Tibial artery (tissue), 4 donors: Measurements from ENCODE around the gene C16orf78.

Experiments
- DNase-seq, 2 donors: peaks; one replicate each; pipeline ENCODE4 v3.0.0-alpha.2; 2019
- H3K27ac ChIP-seq, 2 donors: fragments of 200-600 bp; sonication (generic) in 1 of 2; 1 replicate in 1 of 2; 2 replicates in 1 of 2; pipeline ENCODE4 v1.5.1; 2018 to 2019; ENCODE audit warnings: mild to moderate bottlenecking in 1 of 2
- H3K27me3 ChIP-seq, 2 donors: fragments of 200-600 bp; sonication (generic) in 1 of 2; one replicate each; pipeline versions ENCODE4 v1.5.1 to v1.6.0; 2016 to 2019
- H3K36me3 ChIP-seq, 3 donors: fragments of 200-600 bp; sonication (generic) in 2 of 3; one replicate each; pipeline ENCODE4 v1.5.1; 2016 to 2019; ENCODE audit warnings: mild to moderate bottlenecking in 2 of 3
- H3K4me1 ChIP-seq, 4 donors: fragments of 200-600 bp; sonication (generic) in 2 of 4; 1 replicate in 3 of 4; 2 replicates in 1 of 4; pipeline ENCODE4 v1.5.1; 2016 to 2019
- H3K4me3 ChIP-seq, 2 donors: fragments of 200-600 bp; sonication (generic) in 1 of 2; 1 replicate in 1 of 2; 2 replicates in 1 of 2; pipeline ENCODE4 v1.5.1; 2018 to 2019; ENCODE audit warnings: mild to moderate bottlenecking in 2 of 2
- H3K9me3 ChIP-seq, 3 donors: fragments of 200-600 bp; sonication (generic) in 1 of 3; one replicate each; pipeline ENCODE4 v1.5.1; 2016 to 2019
- CTCF ChIP-seq, 2 experiments: fragments of 200-600 bp in 1 of 2; fragments of 450-650 bp in 1 of 2; IDR thresholded peaks; one replicate each; pipeline ENCODE4 v1.5.1; 2017 to 2019; ENCODE audit warnings: antibody characterized with exemption in 2 of 2, mild to moderate bottlenecking in 1 of 2, moderate library complexity in 1 of 2
- intact Hi-C: fragments of 100-400 bp; cut with DNase I; formaldehyde crosslinking; loops from one replicate; pipeline ENCODE4 v1.15.0; 2023; ENCODE audit warnings: low total_unique reads

C16orf78 gene

GRCh38 chr16:49349446-49350168 is 24.0 kb upstream of the C16orf78 start:
- H3K9me3 ChIP-seq = no peaks in the 10 kb centered on the region

DNA sequence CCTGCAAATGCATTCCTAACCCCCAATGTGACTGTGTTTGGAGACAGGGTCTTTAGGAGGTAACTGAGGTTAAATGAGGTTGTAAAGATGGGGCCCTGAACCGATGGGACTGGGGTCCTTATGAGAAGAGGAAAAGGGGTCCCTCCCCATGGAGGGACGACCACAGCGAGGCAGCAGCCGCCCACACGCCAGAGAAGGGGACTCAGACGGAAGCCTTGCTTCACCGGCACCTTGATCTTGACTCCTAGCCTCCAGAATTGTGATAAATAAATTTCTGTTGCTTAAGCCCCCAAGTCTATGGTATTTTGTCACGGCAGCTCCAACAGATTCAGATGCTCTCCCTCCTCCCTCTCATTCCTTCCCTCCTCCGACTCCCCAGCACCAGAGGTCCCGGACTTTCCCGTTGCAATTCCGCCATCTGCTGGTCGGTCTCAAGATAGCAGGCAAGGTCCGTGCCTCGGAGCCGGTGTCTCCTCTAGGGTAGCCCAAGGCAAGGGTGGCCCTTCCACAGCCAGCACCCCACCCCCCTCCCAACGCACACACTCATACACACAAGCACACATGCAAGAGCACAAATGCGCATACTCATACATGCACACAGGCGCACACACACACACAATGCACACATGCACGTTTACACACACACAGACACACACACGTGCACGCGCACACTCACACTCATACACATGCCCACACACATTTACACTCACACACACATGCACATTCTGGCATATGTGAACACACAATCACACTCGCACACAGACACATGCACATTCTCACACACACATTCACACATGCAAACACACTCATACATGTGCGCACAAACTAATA is 23.1 kb upstream of the C16orf78 start:
- Histone ChIP-seq H3K4me1 (no peaks in the 10 kb centered on the region), H3K9me3 (no peaks in the 10 kb centered on the region), H3K4me3 (no peak overlapping the region), H3K36me3 (no peaks in the 10 kb centered on the region), H3K27ac (no peak overlapping the region), H3K27me3 (peaks cover 0 to 47% of the 10 kb centered on the region in 2 donors)
- peak in 1 of 2 donors; percentile 38 for DNase-seq
- peak; percentile 57 to 65 for TF ChIP-seq CTCF (IDR thresholded peaks at IDR 0.05)
- intact Hi-C loops = loop anchor here (10.0 kb wide), 1 partner anchor 666 kb away; no protein-coding TSS in a partner anchor

More at GRCh38 chr16:49349446-49350168, 24.0 kb upstream of the C16orf78 start:
- TF ChIP-seq CTCF (IDR thresholded peaks at IDR 0.05) = no peak
- no peak for DNase-seq
- no peaks in the 10 kb centered on the region for H3K4me1 ChIP-seq
- H3K4me3 ChIP-seq = no peak overlapping the region
- no peak overlapping the region for H3K27ac ChIP-seq
- H3K27me3 ChIP-seq = peaks cover 0 to 43% of the 10 kb centered on the region in 2 donors
- intact Hi-C loops = loop anchor here (10.0 kb wide), 1 partner anchor 665 kb away; no protein-coding TSS in a partner anchor
- no peaks in the 10 kb centered on the region for H3K36me3 ChIP-seq

DNA sequence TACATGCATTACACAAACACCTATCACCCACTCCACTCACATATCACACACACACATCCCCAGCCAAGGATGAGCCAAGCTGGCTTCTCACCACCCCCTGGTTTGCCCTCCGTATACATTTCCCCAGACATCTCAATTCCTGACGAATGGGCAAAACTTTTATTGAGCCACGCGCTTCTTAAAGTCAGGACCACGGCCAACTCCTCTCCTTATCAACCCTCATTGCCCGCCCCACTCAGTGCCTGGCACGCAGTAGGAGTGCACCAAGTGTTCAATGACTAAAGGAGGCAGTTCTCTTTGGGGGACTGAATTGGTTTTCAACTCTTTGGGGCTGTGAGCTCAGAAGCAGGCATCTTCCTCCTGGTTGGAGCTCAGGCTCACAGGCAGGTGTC is 22.5 kb upstream of the C16orf78 start:
- no peak overlapping the region for H3K4me3 ChIP-seq
- peaks cover 0 to 4% (median 0%) of the 10 kb centered on the region in 4 donors for H3K4me1 ChIP-seq
- H3K36me3 ChIP-seq = no peaks in the 10 kb centered on the region
- TF ChIP-seq CTCF (IDR thresholded peaks at IDR 0.05) = no peak
- intact Hi-C loops = loop anchor here (10.0 kb wide), 1 partner anchor 666 kb away; no protein-coding TSS in a partner anchor
- peaks cover 0 to 47% of the 10 kb centered on the region in 2 donors for H3K27me3 ChIP-seq
- DNase-seq = no peak
- no peak overlapping the region for H3K27ac ChIP-seq
- no peaks in the 10 kb centered on the region for H3K9me3 ChIP-seq

DNA sequence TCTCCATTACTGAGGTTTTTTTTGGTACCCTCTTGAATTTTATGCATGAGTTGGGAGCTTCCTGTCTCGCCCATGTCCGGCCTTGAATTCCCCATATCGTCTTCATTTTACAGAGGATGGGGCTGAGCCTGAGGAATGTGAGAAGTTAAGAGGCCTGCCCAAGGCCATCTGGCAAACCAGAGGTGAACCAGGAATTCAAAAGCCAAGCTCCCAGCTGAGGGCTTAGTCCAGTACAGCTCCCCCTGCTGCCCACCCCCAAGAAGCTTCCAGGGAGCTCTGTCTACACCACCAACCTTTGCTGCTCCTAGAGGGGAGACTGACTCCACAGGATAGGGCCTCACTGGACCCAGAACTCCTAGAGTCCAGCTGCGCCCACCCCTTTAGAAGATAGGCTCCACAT is 20.7 kb upstream of the C16orf78 start:
- TF ChIP-seq CTCF (IDR thresholded peaks at IDR 0.05) = no peak
- Histone ChIP-seq H3K4me1 (peaks cover 0 to 6% (median 0%) of the 10 kb centered on the region in 4 donors), H3K4me3 (no peak overlapping the region), H3K9me3 (no peaks in the 10 kb centered on the region), H3K36me3 (no peaks in the 10 kb centered on the region), H3K27ac (no peak overlapping the region), H3K27me3 (peaks cover 0 to 48% of the 10 kb centered on the region in 2 donors)
- no peak for DNase-seq
- intact Hi-C loops = loop anchor here (10.0 kb wide), 1 partner anchor 668 kb away; no protein-coding TSS in a partner anchor

- Histone ChIP-seq H3K9me3 (no peaks in the 10 kb centered on the region), H3K4me3 (no peak overlapping the region), H3K27ac (no peak overlapping the region), H3K36me3 (no peaks in the 10 kb centered on the region), H3K27me3 (peaks cover 0 to 47% of the 10 kb centered on the region in 2 donors), H3K4me1 (peaks cover 0 to 6% (median 0%) of the 10 kb centered on the region in 4 donors)
- intact Hi-C loops = loop anchor here (10.0 kb wide), 1 partner anchor 669 kb away; no protein-coding TSS in a partner anchor
- DNase-seq = no peak
- TF ChIP-seq CTCF (IDR thresholded peaks at IDR 0.05) = no peak
Observed at GRCh38 chr16:49353680-49354079, 19.9 kb upstream of the C16orf78 start.
